Stimulated activated CD4-positive, alpha-beta T cell treated with anti-CD3 and anti-CD28 coated beads, Interleukin-1b, Interleukin-23, amount 100 ng/mL, for 4 hours (primary cell): ENCODE data around the gene DFFA.
A peak's percentile ranks its signal among the peaks of the same experiment; 100 is the strongest.
"Not testable (repeated sequence)": the region's sequence is repeated elsewhere in the genome, so short reads cannot be mapped to it uniquely, and the experiment has no call there.

Experiments
- DNase-seq, 2 donors: peaks; one replicate each; pipeline ENCODE4 v3.0.0-alpha.2; 2020; ENCODE audit warnings: low read depth in 2 of 2

DFFA gene

DNA sequence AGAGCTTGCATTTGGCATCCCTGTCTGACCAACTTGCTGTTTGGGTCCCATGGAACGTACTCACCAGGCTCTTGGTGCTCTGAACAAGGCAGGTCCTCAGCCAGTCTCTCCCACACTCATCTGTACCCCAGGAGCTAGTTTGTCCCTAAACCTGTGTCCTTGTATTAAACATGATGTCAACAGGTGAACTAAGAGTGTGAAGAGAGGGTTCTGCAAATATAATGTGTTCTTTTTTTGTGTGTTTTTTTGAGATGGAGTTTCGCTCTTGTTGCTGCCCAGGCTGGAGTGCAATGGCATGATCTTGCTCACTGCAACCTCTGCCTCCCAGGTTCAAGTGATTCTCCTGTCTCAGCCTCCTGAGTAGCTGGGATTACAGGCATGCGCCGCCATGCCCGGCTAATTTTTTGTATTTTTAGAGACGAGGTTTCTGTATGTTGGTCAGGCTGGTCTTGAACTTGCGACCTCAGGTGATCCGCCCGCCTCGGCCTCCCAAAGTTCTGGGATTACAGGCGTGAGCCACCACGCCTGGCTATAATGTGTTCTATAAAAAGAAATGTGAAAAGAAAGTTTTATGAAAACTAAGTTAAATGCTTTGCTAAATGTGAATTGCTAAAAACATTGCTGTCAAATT, 33.8 kb upstream of the DFFA start:
- not testable (repeated sequence) for DNase-seq

DNA sequence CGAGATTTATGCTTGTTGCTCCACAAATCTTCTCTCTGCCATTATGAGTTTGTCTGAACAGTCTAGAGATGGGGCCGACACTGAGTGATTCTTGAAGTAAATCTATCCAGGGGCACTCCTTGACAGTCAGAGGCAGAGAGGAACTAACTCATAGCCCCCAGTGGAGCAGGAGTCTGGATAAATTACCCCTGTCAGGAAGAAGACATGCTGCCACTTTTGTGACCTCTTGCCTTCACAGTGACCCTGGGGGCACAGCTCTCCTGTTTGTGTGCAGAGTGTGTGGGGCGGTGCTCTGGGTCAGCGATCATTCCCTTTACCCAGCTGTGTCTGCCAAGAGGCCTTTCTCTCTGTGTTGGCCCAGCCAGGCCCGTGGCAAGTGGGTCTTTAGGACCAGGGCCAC, 31.9 kb upstream of the DFFA start:
- DNase-seq, result no peak

DNA sequence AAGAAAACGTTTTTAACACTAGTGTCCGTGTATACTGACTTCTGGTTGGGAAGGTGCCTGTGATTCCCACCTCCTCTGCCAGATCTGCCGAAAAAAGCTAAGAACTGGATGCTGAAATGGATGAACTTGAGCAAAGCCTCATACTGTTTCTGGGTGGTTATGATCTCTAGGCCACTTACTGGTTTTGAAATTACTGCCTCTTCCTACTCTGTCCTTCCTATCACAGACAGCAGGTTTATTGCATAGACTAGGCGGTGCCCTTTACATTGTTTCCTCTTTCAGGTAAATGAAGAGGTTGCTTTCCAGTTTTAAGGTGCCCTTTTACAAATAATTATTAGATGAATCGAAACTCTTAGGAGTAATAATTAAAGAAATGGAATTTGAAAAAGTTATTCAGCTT, 29.9 kb upstream of the DFFA start:
- no peak for DNase-seq

DNA sequence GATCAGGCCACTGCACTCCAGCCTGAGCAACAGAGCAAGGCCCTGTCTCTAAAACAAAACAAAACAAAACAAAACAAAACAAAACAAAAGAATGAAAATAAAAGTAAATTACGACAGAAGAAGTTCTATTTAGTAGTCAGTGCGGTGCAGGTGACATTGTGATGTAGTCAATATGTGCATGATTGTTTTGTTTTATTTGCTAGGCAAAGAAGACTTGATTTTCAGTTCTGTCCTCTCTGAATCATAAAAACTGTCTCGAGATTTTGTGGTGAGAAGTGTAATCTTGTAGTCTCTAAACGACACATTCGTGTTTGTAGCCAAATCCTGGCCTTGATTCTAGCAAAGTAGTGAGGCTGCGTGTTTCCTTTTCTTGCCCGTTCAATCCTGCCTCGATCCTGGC, 25.9 kb upstream of the DFFA start:
- DNase-seq, result no peak

DNA sequence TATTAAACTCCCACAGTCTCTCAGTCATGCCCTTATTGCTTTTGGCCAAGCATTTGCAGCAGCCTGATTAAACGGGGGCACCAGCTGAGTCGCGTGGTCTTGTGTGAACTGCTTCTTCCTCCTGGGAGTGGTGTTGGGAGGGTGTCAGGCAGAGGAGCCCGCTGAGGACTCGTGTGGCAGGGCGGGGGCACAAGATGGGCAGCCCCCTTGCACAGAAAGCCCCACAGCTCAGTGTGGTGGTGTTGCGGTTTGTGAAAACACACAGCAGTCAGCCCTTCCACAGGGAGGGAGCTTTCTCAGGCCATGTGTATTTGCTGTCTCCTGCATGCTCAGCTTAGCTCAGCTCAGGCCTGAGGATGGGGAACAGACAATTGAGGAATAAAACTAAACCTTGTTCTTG, 24.8 kb upstream of the DFFA start:
- no peak for DNase-seq

DNA sequence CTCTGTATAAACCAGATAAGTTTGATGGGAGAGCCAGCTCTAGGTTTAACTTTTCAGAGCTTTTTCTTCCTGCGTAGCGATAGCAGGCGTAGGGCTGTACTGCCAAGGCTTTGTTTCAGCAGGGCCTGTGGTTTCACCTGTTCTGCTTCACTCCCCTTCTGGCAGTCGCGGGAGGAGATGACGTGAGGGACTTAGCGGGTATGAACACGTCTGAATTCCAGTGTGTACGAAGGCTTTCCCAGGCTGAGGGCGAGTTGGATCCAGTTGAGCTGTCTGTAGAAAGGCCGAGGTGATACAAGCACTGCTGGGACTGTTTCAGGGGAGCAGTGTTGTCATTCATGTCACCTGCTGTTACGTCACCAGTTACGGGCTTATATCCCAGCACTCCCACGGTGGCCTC, 23.6 kb upstream of the DFFA start:
- DNase-seq, result no peak

DNA sequence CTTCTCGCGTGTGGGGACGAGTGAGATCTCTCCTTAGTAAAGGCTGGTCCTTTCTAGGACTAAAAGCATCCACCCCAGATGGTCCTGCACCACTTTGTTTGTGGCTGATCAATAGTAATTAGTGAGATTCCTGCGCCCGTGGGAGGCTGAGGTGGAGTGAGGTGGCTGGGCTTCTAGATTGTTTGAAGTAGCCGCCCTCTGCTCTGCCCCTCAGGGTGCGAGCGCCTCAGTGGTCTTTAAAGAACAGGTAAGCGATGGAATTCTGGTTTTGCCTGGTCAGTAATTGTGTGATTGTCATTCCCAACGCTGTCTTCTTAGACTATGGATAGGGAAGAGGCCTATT, 23.1 kb upstream of the DFFA start:
- DNase-seq, result no peak

DNA sequence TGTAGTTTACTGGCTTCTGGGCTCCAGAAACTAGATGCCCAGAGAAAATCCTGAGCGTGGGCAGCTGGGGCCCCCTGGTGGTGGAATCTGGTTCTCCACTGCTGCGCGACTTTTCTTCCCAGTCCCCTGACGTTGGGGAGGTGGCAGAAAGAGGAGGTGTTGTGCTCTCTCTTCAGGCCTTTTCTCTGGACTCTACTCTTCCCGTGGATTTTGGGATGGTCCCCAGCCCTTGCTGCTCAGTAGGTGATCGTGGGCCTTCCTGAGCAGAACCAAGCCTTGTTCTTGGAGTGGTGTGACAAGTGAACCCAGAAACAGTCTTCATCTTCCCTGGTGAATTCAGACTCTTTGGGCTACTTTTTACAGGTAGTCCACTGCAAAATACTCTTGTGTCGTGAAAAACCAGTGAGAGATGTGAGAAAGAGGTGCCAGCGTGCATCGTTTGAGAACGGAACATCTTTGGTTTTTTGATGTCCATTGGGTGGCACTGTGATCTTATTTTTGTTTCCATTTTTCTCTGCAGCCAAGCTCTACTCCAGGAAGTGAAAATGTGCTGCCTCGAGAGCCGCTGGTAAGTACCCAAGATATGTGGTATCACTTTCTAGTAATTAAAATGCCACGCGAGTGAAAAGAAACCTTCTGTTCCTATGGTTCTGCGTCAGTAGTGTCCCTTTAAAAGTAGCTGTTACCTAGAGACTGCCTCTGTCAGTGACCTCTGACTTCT, 22.6 kb upstream of the DFFA start:
- peak; percentile 74 to 78 for DNase-seq

DNA sequence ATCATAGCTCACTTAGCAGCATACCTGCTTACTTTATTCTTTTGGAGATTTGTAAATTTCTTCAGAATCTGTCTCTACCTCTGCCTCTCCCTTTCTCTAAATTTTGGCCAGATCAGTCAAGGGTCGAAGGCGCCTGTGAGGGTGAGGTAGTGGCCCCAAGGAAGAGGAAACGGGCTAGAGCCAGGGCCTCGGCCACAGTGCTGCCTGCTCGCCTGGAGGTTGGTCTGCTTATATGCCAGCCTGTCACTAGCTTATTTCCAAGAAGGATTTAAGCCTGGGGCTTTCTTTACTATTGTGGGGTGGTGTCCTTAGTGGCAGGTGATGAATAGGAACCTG, 22.1 kb upstream of the DFFA start:
- DNase-seq, result no peak

DNA sequence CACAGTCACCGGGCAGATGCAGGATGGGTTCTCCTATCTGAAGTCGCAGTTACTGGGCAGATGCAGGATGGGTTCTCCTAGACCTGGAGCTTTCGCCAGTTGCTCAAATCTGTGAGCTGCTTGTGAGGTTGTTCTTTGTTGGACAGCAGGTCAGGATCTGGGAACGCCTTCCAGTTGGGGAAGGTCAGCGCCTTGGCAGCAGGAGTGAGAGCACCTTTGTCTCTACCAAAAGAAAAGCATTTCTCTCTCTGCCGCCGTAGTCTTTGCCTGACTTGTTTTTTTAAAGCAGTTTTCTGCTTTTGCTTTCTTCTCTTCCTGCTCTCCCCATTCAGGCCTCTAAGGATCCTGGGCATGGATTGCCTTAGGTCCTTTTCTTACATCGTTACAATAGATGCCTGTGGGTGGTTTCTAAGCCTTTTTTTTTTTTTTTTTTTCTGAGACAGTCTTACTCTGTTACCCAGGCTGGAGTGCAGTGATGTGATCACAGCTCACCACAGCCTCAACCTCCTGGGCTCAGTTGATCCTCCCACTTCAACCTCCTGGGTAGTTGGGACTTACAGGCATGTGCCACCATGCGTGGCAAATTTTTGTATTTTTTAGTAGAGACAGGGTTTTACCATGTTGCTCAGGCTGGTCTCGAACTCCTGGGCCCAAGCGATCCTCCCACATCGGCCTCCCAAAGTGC, 18.1 kb upstream of the DFFA start:
- no peak for DNase-seq

DNA sequence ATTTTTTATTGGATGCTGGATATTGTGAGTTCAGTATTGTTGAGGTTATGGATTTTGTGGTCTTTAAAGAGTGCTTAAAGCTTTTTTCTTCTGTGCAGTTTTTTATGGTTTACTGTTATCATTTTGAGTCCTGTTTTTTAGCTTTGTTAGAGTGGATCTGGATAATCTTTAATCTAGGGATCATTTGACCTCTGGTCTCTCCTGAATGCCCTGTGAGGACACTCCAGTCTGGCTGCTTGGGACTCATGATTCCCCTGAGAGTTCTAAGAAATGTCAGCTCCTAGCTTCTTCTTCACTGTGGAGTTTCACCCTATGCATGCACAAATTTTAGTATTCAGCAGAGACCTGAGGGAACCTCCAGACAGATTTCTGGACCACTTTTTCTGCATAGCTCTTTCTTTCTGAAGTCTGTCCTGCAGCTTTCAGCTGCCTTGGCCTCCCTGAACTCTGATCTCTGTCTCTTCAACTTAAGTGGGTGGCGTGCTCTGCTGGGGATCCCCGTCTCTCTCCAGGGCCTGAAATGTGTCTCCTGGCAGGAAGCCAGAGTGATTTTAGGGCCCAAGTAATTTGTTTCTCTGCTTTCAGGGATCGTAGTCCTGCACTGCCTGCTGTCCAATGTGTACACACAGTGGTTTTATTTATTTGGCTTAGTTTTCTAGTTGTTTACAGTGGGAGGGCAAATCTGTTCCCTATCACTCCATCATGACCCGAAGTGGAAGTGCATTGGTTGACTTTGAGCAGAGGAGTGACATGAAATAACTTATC, 17.1 kb upstream of the DFFA start:
- no peak for DNase-seq

DNA sequence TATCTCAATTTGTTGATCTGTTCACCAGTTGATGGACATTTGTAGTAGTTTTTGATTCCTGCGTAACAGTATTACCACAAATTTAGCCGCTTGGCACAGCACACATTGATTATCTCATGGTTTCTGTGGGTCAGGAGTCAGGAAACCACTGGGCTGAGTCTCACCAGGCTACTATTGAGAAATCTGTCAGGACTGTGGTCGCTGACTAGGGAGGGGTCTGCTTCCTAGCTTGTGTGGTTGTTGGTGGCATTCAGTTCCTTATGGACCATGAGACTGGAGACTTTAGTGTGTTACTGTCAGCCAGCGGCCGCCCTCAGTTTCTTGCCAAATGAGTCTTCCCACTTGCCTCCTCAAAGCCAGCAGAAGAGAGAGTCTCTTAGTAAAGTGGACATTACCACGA, 12.2 kb upstream of the DFFA start:
- DNase-seq, result no peak

DNA sequence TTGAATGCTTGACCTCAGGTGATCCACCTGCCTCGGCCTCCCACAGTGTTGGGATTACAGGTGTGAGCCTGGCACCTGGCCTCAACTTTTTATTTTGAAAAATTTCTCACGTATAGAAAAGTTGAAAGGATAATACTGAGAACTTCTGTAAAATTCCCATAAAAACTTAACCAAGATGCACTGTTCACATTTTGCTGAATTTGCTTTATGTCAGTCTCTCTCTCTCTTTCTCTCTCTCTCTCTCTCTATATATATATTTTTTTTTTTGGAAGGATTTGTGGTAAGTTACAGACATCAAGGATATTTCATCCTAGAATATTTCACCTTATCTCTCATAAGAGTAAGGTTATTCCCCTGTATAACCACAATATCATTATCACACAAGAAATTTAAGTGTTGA, 8.3 kb upstream of the DFFA start:
- DNase-seq, result no peak

DNA sequence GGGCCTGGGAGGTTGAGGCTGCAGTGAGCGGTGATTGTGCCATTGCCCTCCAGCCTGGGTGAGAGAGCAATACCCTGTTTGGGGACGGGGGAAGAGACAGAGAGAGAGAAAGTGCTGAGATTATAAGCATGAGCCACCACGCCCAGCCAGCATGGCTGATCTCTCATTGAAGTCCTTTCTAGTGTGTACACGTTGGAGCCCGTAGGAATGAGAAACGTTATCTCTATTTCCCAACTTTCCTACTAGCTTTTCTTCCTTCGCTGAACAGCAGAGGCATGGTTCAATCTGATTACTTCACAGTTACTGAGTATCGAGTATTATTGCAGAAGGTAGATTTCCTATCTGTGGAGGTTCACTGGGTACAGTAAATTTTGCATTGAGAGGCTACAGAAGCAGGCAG, 7.0 kb upstream of the DFFA start:
- no peak for DNase-seq

DNA sequence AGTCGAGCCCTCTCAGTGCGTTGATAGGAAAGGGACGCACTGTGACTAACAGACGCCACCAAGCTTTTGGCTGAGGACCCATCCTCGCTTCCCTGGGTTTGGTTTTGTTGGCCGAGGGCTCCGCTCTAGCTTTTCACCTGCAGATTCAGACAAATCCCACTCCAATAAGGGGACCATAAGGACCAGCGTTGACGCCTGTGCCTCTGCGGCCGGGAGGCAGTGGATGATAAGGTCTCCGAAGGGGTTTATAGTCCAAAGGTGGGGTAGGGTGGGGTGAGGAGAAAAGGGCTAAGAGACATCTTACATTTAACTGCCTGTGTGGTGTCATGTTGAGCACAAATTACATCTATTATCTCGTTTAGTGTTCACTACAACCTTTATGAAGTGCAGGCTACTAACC, 3.2 kb upstream of the DFFA start:
- DNase-seq, result no peak

DNA sequence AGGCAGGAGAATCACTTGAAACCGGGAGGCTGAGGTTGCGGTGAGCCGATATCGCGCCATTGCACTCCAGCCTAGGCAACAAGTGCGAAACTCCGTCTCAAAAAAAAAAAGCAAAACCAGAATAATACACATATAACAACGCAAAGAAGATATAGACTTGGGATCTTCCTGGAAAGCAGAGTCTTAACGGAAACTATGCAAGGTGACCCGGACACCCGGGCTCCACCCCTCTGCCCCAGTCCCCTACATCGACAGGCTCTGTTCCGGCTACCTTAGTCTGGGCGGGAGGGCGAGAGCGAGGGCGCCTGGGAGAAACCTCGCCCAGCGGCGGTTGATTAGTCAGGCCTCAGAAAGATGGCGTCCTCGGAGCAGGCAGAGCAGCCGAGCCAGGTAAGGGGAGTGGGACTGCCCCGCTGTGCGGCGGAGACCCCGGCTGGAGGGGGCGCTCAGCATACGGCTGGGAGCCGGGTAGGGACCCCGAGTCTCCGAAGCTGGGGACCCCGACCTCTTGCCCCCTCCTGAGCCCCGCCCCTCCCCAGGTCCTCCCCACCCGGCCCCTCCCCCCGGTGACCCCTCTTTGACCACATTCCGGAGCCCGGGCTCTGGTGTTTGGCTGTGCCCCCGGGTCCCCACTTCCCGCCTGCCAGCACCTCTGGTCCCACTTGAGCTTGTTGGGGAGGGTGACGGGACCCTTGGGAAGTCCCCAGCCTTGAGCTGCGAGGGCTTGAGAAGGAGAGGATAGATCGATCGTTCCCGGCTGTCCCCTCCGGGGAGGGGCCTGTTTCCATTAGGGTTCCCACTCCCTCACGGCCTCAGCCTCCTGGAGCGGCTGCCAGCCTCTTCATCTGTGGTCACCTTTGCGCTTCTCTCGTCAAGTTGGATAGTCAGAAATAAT, 2.5 kb upstream of the DFFA start, which contains the start of gene PEX14:
PEX14 (plus strand) TSS at position 338 of the 895 bp plus-strand sequence; CDS start at position 355, 17 bp downstream.
- peak; percentile 74 to 79 for DNase-seq

DNA sequence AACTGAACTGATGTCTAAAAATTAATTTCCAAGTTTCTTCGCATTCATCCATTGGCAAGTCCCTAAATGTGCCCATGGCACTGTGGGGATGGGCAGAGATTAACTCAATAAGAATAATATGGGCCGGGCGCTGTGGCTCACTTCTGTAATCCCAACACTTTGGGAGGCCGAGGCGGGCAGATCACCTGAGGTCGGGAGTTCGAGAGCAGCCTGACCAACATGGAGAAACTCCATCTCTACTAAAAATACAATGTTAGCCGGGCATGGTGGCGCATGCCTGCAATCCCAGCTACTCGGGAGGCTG, 1.9 kb upstream of the DFFA start:
- DNase-seq, result not testable (repeated sequence)

DNA sequence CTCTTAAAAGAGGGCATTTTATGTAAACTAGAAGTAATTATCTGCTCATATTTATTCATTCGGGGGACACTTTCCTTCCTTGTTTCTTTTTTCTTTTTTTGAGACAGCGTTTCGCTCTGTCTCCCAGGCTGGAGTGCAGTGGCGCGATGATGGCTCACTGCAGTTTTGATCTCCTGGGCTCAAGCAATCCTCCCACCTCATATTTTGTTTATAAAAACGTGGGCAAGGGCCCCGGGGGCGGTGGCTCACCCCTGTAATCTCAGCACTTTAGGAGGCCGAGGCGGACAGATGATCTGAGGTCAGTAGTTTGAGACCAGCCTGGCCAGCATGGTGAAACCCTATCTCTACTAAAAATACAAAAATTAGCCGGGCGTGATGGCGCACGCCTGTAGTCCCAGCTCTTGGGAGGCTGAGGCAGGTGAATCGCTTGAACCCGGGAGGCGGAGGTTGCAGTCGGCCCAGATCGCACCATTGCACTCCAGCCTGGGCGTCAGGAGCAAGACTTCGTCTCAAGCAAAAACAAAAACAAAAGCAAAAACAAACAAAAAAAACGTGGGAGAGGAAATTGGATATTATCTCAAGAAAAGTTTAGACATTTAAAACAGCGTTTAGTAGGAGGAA, 926 bp upstream of the DFFA start:
- no peak for DNase-seq

DNA sequence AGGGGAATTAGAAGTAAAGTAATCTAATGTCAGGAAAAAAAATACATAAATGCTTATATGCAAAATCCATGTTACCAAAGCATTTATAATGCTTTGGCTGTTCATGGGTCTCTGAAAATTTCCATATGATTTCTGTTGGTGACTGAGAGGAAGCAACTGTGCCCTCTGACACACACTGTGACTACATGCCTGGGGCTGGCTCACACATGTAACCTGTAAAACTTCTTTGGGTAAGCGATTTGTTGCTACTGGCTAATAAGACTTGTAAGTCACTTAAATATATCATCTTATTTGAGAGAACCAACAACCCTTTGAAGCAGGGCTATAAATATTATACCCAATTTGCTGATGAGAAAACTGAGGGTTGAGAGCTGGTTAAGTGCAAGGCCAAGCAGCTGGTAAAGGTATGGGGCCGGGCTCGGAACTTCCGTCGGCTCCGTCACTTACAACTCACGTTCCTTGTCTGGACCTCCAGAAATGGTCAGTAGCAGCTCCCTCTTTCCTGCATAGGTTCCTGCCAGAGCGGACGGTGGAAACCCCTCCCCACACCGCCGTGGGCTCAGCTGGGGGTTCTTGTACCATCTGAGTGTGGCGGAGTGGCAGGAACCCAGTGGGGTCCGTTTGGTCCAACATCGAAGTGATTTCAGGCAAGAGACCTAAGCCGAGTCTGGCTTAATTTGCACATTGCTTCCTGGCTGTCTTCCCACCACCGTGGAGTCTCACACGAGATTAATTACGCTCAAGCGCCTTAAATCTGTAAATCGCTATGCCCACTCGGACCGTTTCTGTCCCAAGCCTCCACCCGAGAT, 714 bp downstream of the DFFA start:
- DNase-seq, result no peak

DNA sequence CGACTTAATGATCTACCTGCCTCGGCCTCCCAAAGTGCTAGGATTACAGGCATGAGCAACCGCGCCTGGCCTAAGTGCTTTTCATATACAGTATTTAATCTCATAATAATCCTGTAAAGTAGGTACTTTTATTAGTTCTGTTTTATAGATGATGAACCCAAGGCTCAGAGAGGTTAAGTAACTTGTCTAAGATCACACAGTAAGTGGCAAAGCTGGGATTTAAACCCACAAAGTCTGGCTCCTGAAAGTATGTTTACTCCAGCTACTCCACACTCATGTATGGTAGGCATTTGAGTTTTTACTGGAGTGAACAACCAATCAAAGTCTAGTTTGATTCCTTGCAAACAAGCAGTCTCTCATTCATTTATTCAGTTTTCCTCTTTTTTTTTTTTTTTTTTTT, 2.3 kb downstream of the DFFA start:
- DNase-seq, result no peak

DNA sequence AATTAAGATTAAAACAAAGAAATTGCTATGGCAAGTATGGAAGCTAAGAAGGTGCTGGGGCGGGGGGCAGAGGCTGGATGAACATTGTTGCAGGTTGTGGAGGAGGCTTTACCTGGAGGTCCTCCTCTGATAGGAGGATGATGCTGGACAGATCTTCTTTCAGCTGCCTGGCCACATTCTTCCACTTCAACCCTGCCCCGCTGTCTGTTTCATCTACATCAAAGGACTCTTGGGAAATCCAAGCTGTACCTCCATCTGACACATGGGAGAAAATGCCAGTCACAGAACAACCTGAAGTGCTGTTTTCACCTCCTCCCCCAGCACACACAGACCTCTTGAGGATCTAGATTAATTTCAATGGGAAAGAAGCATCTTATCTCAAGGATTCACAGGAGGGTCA, 5.3 kb downstream of the DFFA start:
- no peak for DNase-seq
